Parathyroid adenoma (tissue), 2 donors: Measurements from ENCODE around the gene GNS.
A peak's percentile ranks its signal among the peaks of the same experiment; 100 is the strongest.

Source experiments
- H2AFZ ChIP-seq: fragments of 300-600 bp; sonication (generic); one replicate; pipeline ENCODE4 v1.7.0; 2017; ENCODE audit warnings: antibody characterized with exemption, mild to moderate bottlenecking
- H3K27ac ChIP-seq: fragments of 300-600 bp; sonication (generic); one replicate; pipeline ENCODE4 v1.7.0; 2017
- H3K27me3 ChIP-seq: fragments of 300-600 bp; sonication (generic); one replicate; pipeline ENCODE4 v1.7.0; 2017; ENCODE audit warnings: low read length; ENCODE audit not compliant: control insufficient read depth, insufficient read depth
- H3K36me3 ChIP-seq: fragments of 300-600 bp; sonication (generic); one replicate; pipeline ENCODE4 v1.7.0; 2017; ENCODE audit warnings: low read length; ENCODE audit not compliant: control insufficient read depth, insufficient read depth
- H3K4me1 ChIP-seq: fragments of 300-600 bp; sonication (generic); one replicate; pipeline ENCODE4 v1.7.0; 2017; ENCODE audit warnings: control low read depth
- H3K4me2 ChIP-seq: fragments of 300-600 bp; sonication (generic); one replicate; pipeline ENCODE4 v1.7.0; 2017; ENCODE audit warnings: low read length
- H3K4me3 ChIP-seq: fragments of 300-600 bp; sonication (generic); one replicate; pipeline ENCODE4 v1.7.0; 2017; ENCODE audit warnings: low read depth, low read length
- H3K79me2 ChIP-seq: fragments of 300-600 bp; sonication (generic); one replicate; pipeline ENCODE4 v1.7.0; 2017; ENCODE audit warnings: control low read depth
- H3K9ac ChIP-seq: fragments of 300-600 bp; sonication (generic); one replicate; pipeline ENCODE4 v1.7.0; 2017; ENCODE audit warnings: mild to moderate bottlenecking
- H3K9me3 ChIP-seq: fragments of 300-600 bp; sonication (generic); one replicate; pipeline ENCODE4 v1.7.0; 2017; ENCODE audit warnings: low read length; ENCODE audit not compliant: control insufficient read depth
- TF ChIP-seq, protein P1 (sequence below): fragments of 300-600 bp; sonication (generic); IDR thresholded peaks from one replicate; pipeline ENCODE4 v1.7.0; 2017; ENCODE audit warnings: antibody characterized with exemption, mild to moderate bottlenecking
- donor health status: primary hyperparathyroidism.

GNS gene

DNA sequence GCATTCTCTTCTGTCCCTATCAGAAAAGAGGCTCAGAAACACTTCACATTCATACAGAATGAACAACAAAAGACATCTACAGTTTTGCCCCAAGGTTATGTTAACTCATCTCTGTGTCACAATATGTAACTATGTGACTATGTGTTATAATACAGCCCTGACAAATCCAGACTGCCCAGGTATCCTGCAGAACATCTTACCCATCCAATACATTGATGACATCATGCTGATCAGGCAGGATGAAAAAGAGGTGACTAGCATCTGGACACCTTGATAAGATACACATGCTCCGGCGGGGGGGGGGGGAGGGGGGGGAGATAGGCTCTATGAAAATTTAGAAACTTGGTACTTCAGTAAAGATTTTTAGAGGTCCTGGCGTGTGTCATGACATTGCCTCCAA lies 8.3 kb upstream of the GNS start:
- Histone ChIP-seq H3K4me2 (no peak overlapping the region), H3K27me3 (no peaks in the 10 kb centered on the region), H3K36me3 (no peaks in the 10 kb centered on the region), H3K79me2 (no peaks in the 10 kb centered on the region), H3K9ac (no peak overlapping the region), H3K27ac (no peak overlapping the region), H3K4me1 (no peaks in the 10 kb centered on the region), H2AFZ (no peak overlapping the region), H3K9me3 (no peaks in the 10 kb centered on the region), H3K4me3 (no peak overlapping the region)
- TF ChIP-seq, protein P1, sequence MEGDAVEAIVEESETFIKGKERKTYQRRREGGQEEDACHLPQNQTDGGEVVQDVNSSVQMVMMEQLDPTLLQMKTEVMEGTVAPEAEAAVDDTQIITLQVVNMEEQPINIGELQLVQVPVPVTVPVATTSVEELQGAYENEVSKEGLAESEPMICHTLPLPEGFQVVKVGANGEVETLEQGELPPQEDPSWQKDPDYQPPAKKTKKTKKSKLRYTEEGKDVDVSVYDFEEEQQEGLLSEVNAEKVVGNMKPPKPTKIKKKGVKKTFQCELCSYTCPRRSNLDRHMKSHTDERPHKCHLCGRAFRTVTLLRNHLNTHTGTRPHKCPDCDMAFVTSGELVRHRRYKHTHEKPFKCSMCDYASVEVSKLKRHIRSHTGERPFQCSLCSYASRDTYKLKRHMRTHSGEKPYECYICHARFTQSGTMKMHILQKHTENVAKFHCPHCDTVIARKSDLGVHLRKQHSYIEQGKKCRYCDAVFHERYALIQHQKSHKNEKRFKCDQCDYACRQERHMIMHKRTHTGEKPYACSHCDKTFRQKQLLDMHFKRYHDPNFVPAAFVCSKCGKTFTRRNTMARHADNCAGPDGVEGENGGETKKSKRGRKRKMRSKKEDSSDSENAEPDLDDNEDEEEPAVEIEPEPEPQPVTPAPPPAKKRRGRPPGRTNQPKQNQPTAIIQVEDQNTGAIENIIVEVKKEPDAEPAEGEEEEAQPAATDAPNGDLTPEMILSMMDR, result no peak

DNA sequence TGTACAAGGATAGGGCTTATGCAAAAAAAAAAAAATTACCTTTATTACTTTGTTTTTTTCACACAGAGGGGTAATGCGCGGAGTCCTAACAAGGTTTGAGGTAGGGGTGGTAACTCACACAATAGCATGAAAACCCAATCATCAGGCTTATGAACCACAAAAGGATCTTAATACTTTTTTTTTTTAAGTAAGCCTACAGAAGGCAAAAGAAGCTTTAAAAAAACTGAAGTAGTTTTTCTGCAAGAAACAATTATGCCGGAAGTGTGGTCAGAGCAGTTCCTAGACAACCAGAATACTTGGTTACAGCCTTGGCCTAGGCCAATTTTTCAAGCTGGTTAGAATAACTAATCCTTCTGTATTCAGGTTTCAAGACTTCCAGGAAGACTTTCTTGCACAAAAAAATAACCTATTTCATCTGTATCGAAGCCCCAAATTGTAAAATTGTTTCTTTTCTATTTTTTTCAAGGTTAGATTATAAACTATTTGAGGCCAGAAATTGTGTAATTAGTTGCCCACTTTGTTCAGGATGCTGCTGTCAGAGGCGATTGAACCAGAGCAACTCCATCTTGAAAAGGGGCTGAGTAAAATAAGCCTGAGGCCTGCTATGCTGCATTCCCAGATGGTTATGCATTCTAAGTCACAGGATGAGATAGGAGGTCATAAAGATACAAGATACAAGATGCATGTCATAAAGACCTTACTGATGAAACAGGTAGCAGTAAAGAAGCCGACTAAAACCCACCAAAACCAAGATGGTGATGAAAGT lies 1.8 kb upstream of the GNS start:
- Histone ChIP-seq H3K27ac (no peak overlapping the region), H3K4me3 (no peak overlapping the region), H2AFZ (no peak overlapping the region), H3K9me3 (no peaks in the 10 kb centered on the region), H3K36me3 (no peaks in the 10 kb centered on the region), H3K9ac (no peak overlapping the region), H3K27me3 (no peaks in the 10 kb centered on the region), H3K79me2 (no peaks in the 10 kb centered on the region), H3K4me1 (no peaks in the 10 kb centered on the region), H3K4me2 (no peak overlapping the region)
- TF ChIP-seq, protein P1, result no peak

DNA sequence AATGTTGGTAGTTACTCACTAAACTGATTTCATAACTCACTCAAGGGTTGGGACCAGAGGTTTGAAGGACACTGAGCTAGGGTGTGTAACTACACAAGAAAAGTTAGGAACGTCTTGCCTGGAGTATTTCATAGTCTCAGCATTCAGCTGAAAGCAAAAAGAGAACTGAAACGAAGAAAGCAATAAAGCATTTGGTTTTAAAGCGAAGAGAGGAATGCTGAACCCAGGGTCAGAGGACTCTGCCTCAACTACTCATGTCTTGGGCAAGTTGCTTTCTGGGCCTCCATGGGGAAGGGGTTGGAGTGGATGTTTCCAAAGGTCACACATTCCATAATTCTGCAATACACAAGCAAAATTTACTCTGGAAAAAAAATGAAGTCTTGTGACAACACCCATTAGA lies 1.4 kb downstream of the GNS start:
- Histone ChIP-seq H3K9ac (no peak overlapping the region), H3K36me3 (no peaks in the 10 kb centered on the region), H3K79me2 (no peaks in the 10 kb centered on the region), H3K4me1 (no peaks in the 10 kb centered on the region), H3K4me2 (peak overlapping the region; percentile 0), H3K4me3 (no peak overlapping the region), H3K9me3 (no peaks in the 10 kb centered on the region), H3K27ac (peak overlapping the region; percentile 4), H2AFZ (no peak overlapping the region), H3K27me3 (no peaks in the 10 kb centered on the region)
- TF ChIP-seq, protein P1, result no peak

DNA sequence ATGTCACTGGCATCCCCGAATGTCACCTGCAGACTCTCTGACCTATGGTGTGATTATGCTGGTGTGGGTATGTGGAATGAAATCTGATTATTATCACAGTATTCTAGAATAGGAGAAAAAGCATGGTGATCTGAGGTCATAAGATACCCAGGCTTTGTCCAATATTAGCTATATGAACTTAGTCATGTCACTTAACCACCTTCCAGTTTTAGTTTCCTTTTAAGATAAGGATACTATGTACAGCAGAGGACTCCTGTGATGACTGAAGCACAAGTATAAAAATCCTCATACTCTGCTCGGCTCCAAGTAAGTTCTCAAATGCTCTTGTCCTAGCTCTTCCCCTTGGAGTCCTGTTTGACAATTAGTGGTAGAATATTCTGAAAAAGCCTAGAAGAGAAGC lies 2.8 kb downstream of the GNS start:
- H2AFZ ChIP-seq, result no peak overlapping the region
- no peaks in the 10 kb centered on the region for H3K27me3 ChIP-seq
- no peaks in the 10 kb centered on the region for H3K4me1 ChIP-seq
- H3K4me3 ChIP-seq, result no peak overlapping the region
- no peaks in the 10 kb centered on the region for H3K79me2 ChIP-seq
- H3K9ac ChIP-seq, result no peak overlapping the region
- no peak overlapping the region for H3K27ac ChIP-seq
- H3K4me2 ChIP-seq, result no peak overlapping the region
- no peaks in the 10 kb centered on the region for H3K36me3 ChIP-seq
- TF ChIP-seq, protein P1, result no peak
- H3K9me3 ChIP-seq, result no peaks in the 10 kb centered on the region

DNA sequence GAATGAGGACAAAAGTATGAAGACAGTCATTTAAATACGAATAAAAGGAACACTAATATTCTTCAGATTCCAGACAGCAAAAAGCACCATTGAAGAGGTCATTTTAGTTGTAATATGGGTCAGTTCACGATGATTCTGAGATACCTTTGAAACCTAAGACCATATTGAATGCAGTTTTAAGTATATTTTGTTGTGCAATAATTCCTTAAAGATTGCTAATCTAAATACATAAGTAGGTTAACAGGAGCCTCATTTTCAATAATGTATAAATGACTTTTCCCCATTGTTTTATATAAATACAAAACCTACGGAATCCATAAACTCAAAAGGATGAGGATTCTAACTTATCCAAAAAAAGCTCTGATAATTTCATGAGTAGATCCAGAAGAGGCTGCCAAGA lies 5.8 kb downstream of the GNS start:
- TF ChIP-seq, protein P1, result no peak
- Histone ChIP-seq H3K36me3 (no peaks in the 10 kb centered on the region), H3K27ac (no peak overlapping the region), H3K4me1 (no peaks in the 10 kb centered on the region), H3K9me3 (no peaks in the 10 kb centered on the region), H2AFZ (no peak overlapping the region), H3K79me2 (no peaks in the 10 kb centered on the region), H3K4me2 (no peak overlapping the region), H3K4me3 (no peak overlapping the region), H3K9ac (no peak overlapping the region), H3K27me3 (no peaks in the 10 kb centered on the region)
